Measurements from ENCODE around the gene ANKRA2.

The ANKRA2 gene, protein sequence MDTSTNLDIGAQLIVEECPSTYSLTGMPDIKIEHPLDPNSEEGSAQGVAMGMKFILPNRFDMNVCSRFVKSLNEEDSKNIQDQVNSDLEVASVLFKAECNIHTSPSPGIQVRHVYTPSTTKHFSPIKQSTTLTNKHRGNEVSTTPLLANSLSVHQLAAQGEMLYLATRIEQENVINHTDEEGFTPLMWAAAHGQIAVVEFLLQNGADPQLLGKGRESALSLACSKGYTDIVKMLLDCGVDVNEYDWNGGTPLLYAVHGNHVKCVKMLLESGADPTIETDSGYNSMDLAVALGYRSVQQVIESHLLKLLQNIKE

DNA sequence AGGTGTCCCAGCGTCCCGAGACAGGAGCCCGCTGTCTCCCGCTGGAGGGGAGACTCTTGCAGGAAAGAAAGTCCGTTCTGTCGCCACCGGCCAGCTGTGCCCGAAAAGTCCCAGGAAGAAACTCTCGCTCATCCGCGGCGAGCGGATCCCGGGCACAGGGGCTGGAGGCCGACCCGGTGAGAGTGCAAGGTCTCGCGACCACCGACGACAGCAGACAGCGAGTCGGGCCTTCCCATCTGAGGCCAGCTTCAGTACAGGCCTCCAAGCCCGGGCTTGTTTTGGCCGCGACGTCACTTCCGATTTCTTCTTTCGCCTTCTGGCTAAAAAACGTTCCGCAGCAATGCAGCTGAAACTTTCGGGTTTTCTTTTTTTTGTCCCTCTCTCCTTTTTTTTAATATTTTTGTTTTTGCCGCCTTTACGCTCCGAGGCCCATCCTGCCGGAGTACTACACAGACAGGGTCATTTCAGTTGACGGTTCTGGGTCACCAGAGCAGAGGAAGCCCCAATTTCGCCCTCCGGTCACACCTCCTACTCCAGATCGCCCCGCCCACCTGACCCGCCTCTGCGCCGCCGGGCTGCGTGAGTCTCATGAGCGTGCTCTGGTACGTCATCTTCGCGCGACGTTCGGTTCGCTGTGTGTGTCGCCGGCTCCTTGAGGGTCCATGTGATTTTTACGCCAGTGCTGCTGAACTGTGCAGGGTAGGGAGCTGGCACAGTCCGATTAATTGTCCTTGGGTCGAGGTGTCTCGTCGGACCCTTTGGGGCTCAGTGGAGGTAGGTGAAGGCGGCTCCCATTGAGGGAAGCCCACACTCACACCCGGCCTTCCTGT, at the start of gene ANKRA2, which contains the start of gene UTP15:
Gene ANKRA2, minus strand, starts transcription at position 501 of the 830 bp plus-strand sequence. CDS start 2,758 bp downstream, outside the sequence.
Gene UTP15, plus strand, starts transcription at position 605 of the 830 bp plus-strand sequence. CDS start 1,602 bp downstream, outside the sequence.
- Histone ChIP-seq H3K27ac (peak within 1 kb of the TSS; percentile 93), H3K27me3 (ENCODE audit: insufficient read depth, low read depth, severe bottlenecking) (no peaks in the 10 kb centered on the region), H3K4me3 (ENCODE audit: low read depth, low read length) (peak within 1 kb of the TSS; percentile 100), H3K36me3 (peaks cover 29% of the 10 kb centered on the region), H3K9me3 (ENCODE audit: severe bottlenecking) (no peaks in the 10 kb centered on the region)
- DNase-seq = peak; percentile 99
- TF ChIP-seq, protein P1, sequence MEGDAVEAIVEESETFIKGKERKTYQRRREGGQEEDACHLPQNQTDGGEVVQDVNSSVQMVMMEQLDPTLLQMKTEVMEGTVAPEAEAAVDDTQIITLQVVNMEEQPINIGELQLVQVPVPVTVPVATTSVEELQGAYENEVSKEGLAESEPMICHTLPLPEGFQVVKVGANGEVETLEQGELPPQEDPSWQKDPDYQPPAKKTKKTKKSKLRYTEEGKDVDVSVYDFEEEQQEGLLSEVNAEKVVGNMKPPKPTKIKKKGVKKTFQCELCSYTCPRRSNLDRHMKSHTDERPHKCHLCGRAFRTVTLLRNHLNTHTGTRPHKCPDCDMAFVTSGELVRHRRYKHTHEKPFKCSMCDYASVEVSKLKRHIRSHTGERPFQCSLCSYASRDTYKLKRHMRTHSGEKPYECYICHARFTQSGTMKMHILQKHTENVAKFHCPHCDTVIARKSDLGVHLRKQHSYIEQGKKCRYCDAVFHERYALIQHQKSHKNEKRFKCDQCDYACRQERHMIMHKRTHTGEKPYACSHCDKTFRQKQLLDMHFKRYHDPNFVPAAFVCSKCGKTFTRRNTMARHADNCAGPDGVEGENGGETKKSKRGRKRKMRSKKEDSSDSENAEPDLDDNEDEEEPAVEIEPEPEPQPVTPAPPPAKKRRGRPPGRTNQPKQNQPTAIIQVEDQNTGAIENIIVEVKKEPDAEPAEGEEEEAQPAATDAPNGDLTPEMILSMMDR (IDR thresholded peaks at IDR 0.05; ENCODE audit: low read depth, low read length) = no peak

DNA sequence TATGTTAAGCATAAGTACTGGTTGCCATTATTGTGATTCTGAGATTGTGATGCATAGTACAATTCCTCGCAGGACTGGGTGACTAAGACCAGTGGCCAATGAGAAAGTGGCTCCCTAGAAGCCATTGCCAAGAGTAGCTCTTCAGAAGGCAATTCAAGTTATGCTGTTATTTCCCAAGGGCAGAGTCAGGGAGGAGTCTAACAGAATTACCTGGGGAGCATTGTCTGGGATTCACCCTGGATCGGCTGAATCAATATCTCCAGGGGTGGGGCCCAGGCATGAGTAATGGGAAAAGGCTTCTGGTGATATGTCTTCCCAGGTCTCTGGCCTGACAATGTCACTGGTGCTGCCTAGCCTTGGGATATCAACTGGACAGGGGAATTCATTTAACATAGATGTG, 49.6 kb upstream of the ANKRA2 start:
- Histone ChIP-seq H3K4me3 (ENCODE audit: low read depth, low read length) (no peak overlapping the region), H3K27ac (no peak overlapping the region), H3K27me3 (ENCODE audit: insufficient read depth, low read depth, severe bottlenecking) (no peaks in the 10 kb centered on the region), H3K36me3 (no peaks in the 10 kb centered on the region), H3K9me3 (ENCODE audit: severe bottlenecking) (no peaks in the 10 kb centered on the region)
- no peak for DNase-seq
- TF ChIP-seq, protein P1 (IDR thresholded peaks at IDR 0.05; ENCODE audit: low read depth, low read length) = no peak

DNA sequence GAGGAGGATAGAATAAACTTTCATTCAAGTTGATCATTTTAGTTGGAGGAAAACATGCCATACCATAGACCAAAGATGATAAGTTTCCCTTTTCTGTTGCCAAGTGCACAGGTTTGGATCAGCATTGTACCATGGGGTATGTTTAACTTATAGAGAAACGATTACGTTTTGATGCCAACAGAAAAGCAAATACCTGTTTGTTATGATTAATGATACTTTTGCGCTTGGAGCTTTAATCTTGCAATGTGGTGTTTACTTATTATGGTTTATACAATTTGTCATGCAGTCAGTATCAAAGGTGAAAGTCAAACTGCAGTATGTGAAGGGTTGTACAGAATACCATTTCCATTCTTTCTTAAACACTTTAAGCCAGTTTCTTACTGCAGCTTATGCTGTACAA, 47.4 kb upstream of the ANKRA2 start:
- TF ChIP-seq, protein P1 (IDR thresholded peaks at IDR 0.05; ENCODE audit: low read depth, low read length) = no peak
- Histone ChIP-seq H3K9me3 (ENCODE audit: severe bottlenecking) (no peaks in the 10 kb centered on the region), H3K36me3 (no peaks in the 10 kb centered on the region), H3K27me3 (ENCODE audit: insufficient read depth, low read depth, severe bottlenecking) (no peaks in the 10 kb centered on the region), H3K27ac (no peak overlapping the region), H3K4me3 (ENCODE audit: low read depth, low read length) (no peak overlapping the region)
- DNase-seq = no peak

DNA sequence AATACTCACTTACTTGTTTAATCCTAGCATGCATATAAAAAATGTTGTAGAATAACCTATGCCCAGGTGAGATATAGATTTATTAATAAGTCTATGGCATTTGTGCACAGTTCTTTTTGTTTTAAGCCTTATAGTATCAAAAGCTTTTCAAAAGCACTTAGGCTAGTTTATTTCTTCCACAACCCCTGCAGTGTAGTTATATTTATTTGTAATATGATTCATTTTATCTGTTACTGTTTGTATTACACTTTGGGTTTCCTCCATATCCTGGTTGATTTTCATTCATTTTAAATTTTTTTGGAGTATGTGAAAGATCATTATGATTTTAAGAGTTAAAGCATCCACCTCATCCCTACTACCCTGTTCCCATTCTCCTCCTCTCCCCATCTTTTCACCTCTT, 41.8 kb upstream of the ANKRA2 start:
- H3K36me3 ChIP-seq = no peaks in the 10 kb centered on the region

GRCh38 chr5:73606206-73606753, 40.8 kb upstream of the ANKRA2 start:
- H3K27me3 ChIP-seq (ENCODE audit: insufficient read depth, low read depth, severe bottlenecking) = no peaks in the 10 kb centered on the region
- no peak overlapping the region for H3K4me3 ChIP-seq (ENCODE audit: low read depth, low read length)
- peaks cover 9% of the 10 kb centered on the region for H3K9me3 ChIP-seq (ENCODE audit: severe bottlenecking)
- TF ChIP-seq, protein P1 (IDR thresholded peaks at IDR 0.05; ENCODE audit: low read depth, low read length) = no peak
- no peak for DNase-seq
- no peak overlapping the region for H3K27ac ChIP-seq
- no peaks in the 10 kb centered on the region for H3K36me3 ChIP-seq

More for the DNA sequence above, 41.8 kb upstream of the ANKRA2 start:
- Histone ChIP-seq H3K9me3 (ENCODE audit: severe bottlenecking) (no peaks in the 10 kb centered on the region), H3K4me3 (ENCODE audit: low read depth, low read length) (no peak overlapping the region), H3K27me3 (ENCODE audit: insufficient read depth, low read depth, severe bottlenecking) (no peaks in the 10 kb centered on the region), H3K27ac (no peak overlapping the region)
- no peak for DNase-seq
- TF ChIP-seq, protein P1 (IDR thresholded peaks at IDR 0.05; ENCODE audit: low read depth, low read length) = no peak

Data from WERI-Rb-1 (cell line).